IMR-90 (cell line): ENCODE data around the gene CNOT3. TPM values are rescaled to one million over a fixed set of nuclear protein-coding genes. Genes with fewer than 3 reads are reported as not detected.

Experiments used
- ATAC-seq: fragments of 200-7000 bp; cut with Tn5 transposase; 2 replicates; pipeline ENCODE4 v1.9.1; 2020; ENCODE audit warnings: low read depth, mild to moderate bottlenecking, moderate library complexity
- BruUV-seq: library from RNA; stranded (reverse); fragments of 400-500 nt; replicated peaks from 2 replicates; lab custom pipeline; 2021; lab: Mats Ljungman, UMichigan
- CTCF ChIA-PET: fragments of 300-600 bp; formaldehyde crosslinking; extraction: SDS; loops from one replicate; lab custom pipeline; 2021; ENCODE audit warnings: antibody characterized with exemption; lab: Yijun Ruan, JAX
- POLR2A ChIA-PET: fragments of 300-600 bp; sonication (Branson Sonifier 250); formaldehyde crosslinking; loops from one replicate; lab custom pipeline; 2022; ENCODE audit warnings: antibody characterized with exemption; ENCODE audit not compliant: unreplicated experiment; lab: Charles Lee
- DNase-seq: peaks from one replicate; pipeline ENCODE4 v3.0.0; 2013
- H2AFZ ChIP-seq: replicated peaks from 2 replicates; pipeline ENCODE3; 2013; ENCODE audit warnings: low read length, mild to moderate bottlenecking; ENCODE audit not compliant: poor library complexity
- H2AK5ac ChIP-seq: 2 replicates; pipeline ENCODE4 v1.6.1; 2013; ENCODE audit warnings: low read depth, low read length, inconsistent platforms
- H2AK9ac ChIP-seq: replicated peaks from 2 replicates; pipeline ENCODE3; 2013; ENCODE audit warnings: mild to moderate bottlenecking, low read depth, low read length, moderate library complexity; ENCODE audit not compliant: poor library complexity
- H2BK120ac ChIP-seq: 2 replicates; pipeline ENCODE4 v1.6.1; 2013; ENCODE audit warnings: low read depth, low read length, inconsistent platforms
- H2BK15ac ChIP-seq: 3 replicates; pipeline ENCODE4 v1.6.1; 2013; ENCODE audit warnings: low read depth, low read length, inconsistent platforms
- H2BK20ac ChIP-seq: 2 replicates; pipeline ENCODE4 v1.6.1; 2013; ENCODE audit warnings: low read depth, mild to moderate bottlenecking, inconsistent platforms, low read length, moderate library complexity
- H2BK5ac ChIP-seq: 2 replicates; pipeline ENCODE4 v1.6.1; 2013; ENCODE audit warnings: mild to moderate bottlenecking, low read depth, low read length, inconsistent platforms; ENCODE audit not compliant: poor library complexity, severe bottlenecking
- H3K14ac ChIP-seq: replicated peaks from 2 replicates; pipeline ENCODE4 v1.6.1; 2013; ENCODE audit warnings: low read depth, low read length, inconsistent platforms
- H3K18ac ChIP-seq: 2 replicates; pipeline ENCODE4 v1.6.1; 2013; ENCODE audit warnings: low read depth, low read length, control low read depth
- H3K23ac ChIP-seq: 2 replicates; pipeline ENCODE4 v1.6.1; 2013; ENCODE audit warnings: low read depth, low read length, inconsistent platforms
- H3K27ac ChIP-seq: 2 replicates; pipeline ENCODE4 v1.5.1; 2013; ENCODE audit warnings: mild to moderate bottlenecking, control low read depth, low read length; ENCODE audit not compliant: insufficient read depth
- H3K27me3 ChIP-seq: 2 replicates; pipeline ENCODE4 v1.6.1; 2013; ENCODE audit warnings: low read length; ENCODE audit not compliant: control insufficient read depth, insufficient read depth
- H3K36me3 ChIP-seq: 2 replicates; pipeline ENCODE4 v1.6.1; 2013; ENCODE audit warnings: low read length, mixed read lengths; ENCODE audit not compliant: control insufficient read depth, insufficient read depth
- H3K4ac ChIP-seq: 2 replicates; pipeline ENCODE4 v1.6.1; 2013; ENCODE audit warnings: low read depth, low read length, inconsistent platforms
- H3K4me1 ChIP-seq: 2 replicates; pipeline ENCODE4 v1.6.1; 2013; ENCODE audit warnings: low read length, mixed read lengths; ENCODE audit not compliant: control insufficient read depth, insufficient read depth
- H3K4me2 ChIP-seq: 2 replicates; pipeline ENCODE4 v1.6.1; 2013; ENCODE audit warnings: low read depth, mild to moderate bottlenecking, control low read depth, low read length, moderate library complexity
- H3K4me3 ChIP-seq: 2 replicates; pipeline ENCODE4 v1.5.1; 2013; ENCODE audit warnings: low read depth, mild to moderate bottlenecking, control low read depth, low read length, moderate library complexity; ENCODE audit not compliant: insufficient read depth
- H3K56ac ChIP-seq: 2 replicates; pipeline ENCODE4 v1.6.1; 2013; ENCODE audit warnings: low read length, inconsistent platforms; ENCODE audit not compliant: insufficient read depth; ENCODE audit errors: extremely low read depth
- H3K79me1 ChIP-seq, 2 experiments: 2 replicates each; pipeline ENCODE4 v1.6.1; 2013; ENCODE audit warnings: low read length in 2 of 2, inconsistent platforms in 1 of 2, low read depth in 1 of 2
- H3K9ac ChIP-seq: 2 replicates; pipeline ENCODE4 v1.6.1; 2013; ENCODE audit warnings: low read depth, low read length, control low read depth
- H3K9me1 ChIP-seq: 2 replicates; pipeline ENCODE4 v1.6.1; 2013; ENCODE audit warnings: low read length, inconsistent platforms; ENCODE audit not compliant: insufficient read depth
- H3K9me3 ChIP-seq: 2 replicates; pipeline ENCODE4 v1.6.1; 2013; ENCODE audit warnings: low read length; ENCODE audit not compliant: control insufficient read depth, insufficient read depth
- H4K20me1 ChIP-seq: 2 replicates; pipeline ENCODE4 v1.6.1; 2013; ENCODE audit warnings: low read length, inconsistent platforms; ENCODE audit not compliant: insufficient read depth
- H4K5ac ChIP-seq: 2 replicates; pipeline ENCODE4 v1.6.1; 2013; ENCODE audit warnings: mild to moderate bottlenecking, low read depth, low read length, control low read depth
- H4K8ac ChIP-seq, 2 experiments: 2 replicates each; pipeline ENCODE4 v1.6.1; 2013; ENCODE audit warnings: low read depth in 2 of 2, low read length in 2 of 2, control low read depth in 1 of 2, inconsistent platforms in 1 of 2
- H4K91ac ChIP-seq: 2 replicates; pipeline ENCODE4 v1.6.1; 2013; ENCODE audit warnings: low read depth, low read length, inconsistent platforms; ENCODE audit not compliant: insufficient read depth
- BHLHE40 ChIP-seq: fragments of 150-350 bp; IDR thresholded peaks from 2 replicates; pipeline ENCODE4 v1.6.1; 2016; ENCODE audit warnings: mild to moderate bottlenecking, low read depth, low read length
- CEBPB ChIP-seq: IDR thresholded peaks from 2 replicates; pipeline ENCODE4 v1.6.1; 2012; ENCODE audit warnings: low read depth, low read length, improper control_type of control experiment
- CHD1 ChIP-seq: IDR thresholded peaks from 2 replicates; pipeline ENCODE4 v1.6.1; 2012; ENCODE audit warnings: low read depth, low read length, improper control_type of control experiment
- ELK1 ChIP-seq: fragments of 150-350 bp; IDR thresholded peaks from 2 replicates; pipeline ENCODE4 v1.6.1; 2016; ENCODE audit warnings: low read depth, mild to moderate bottlenecking, low read length, moderate library complexity, borderline replicate concordance
- FOS ChIP-seq: fragments of 150-350 bp; IDR thresholded peaks from 2 replicates; pipeline ENCODE4 v1.6.1; 2016; ENCODE audit warnings: low read depth, low read length
- MAFK ChIP-seq: IDR thresholded peaks from 2 replicates; pipeline ENCODE4 v1.6.1; 2012; ENCODE audit warnings: low read depth, low read length, improper control_type of control experiment
- MAZ ChIP-seq: IDR thresholded peaks from 2 replicates; pipeline ENCODE4 v1.6.1; 2012; ENCODE audit warnings: low read depth, mild to moderate bottlenecking, low read length, improper control_type of control experiment, moderate library complexity, borderline replicate concordance
- MXI1 ChIP-seq: IDR thresholded peaks from 2 replicates; pipeline ENCODE4 v1.6.1; 2012; ENCODE audit warnings: low read depth, mild to moderate bottlenecking, low read length, moderate library complexity, borderline replicate concordance
- NFE2L2 ChIP-seq: fragments of 150-350 bp; IDR thresholded peaks from 2 replicates; pipeline ENCODE4 v1.6.1; 2016; ENCODE audit warnings: low read depth, mild to moderate bottlenecking, low read length
- POLR2A ChIP-seq: IDR thresholded peaks from 2 replicates; pipeline ENCODE4 v1.6.1; 2012; ENCODE audit warnings: mild to moderate bottlenecking, low read depth, low read length
- RAD21 ChIP-seq: IDR thresholded peaks from 2 replicates; pipeline ENCODE4 v1.6.1; 2012; ENCODE audit warnings: low read length, improper control_type of control experiment
- RCOR1 ChIP-seq: IDR thresholded peaks from 2 replicates; pipeline ENCODE4 v1.6.1; 2012; ENCODE audit warnings: mild to moderate bottlenecking, low read length, improper control_type of control experiment; ENCODE audit not compliant: insufficient replicate concordance
- RFX5 ChIP-seq: IDR thresholded peaks from 2 replicates; pipeline ENCODE4 v1.8.0; 2012; ENCODE audit warnings: low read depth, mild to moderate bottlenecking, low read length, moderate library complexity
- SMC3 ChIP-seq: fragments of 150-350 bp; IDR thresholded peaks from 2 replicates; pipeline ENCODE4 v1.6.1; 2016; ENCODE audit warnings: low read depth, mild to moderate bottlenecking, antibody characterized with exemption, low read length, moderate library complexity
- USF2 ChIP-seq: fragments of 150-350 bp; IDR thresholded peaks from 2 replicates; pipeline ENCODE4 v1.6.1; 2017; ENCODE audit warnings: mild to moderate bottlenecking, antibody characterized with exemption, low read length, low read depth
- WGBS, 2 experiments: methylation state at CpG; one replicate each; pipeline versions ENCODE4 v1.1.5 to v1.1.7; 2013; ENCODE audit warnings: missing lambda C conversion rate in 2 of 2; ENCODE audit not compliant: insufficient read length in 1 of 2; ENCODE audit errors: extremely low coverage in 2 of 2; 5-methylcytosine and 5-hydroxymethylcytosine counted together
- dilution Hi-C: fragments of 300-500 bp; cut with HindIII; formaldehyde crosslinking; loops from one replicate; pipeline ENCODE4 v1.14.3; 2018; ENCODE audit warnings: low sequenced_read_pairs; ENCODE audit not compliant: unreplicated experiment
- in situ Hi-C: fragments of 300-500 bp; cut with MboI; formaldehyde crosslinking; loops from 3 replicates; pipeline ENCODE4 v1.14.3; 2019; ENCODE audit warnings: low sequenced_read_pairs, inconsistent platforms, mixed read lengths
- intact Hi-C: fragments of 100-400 bp; cut with micrococcal nuclease; formaldehyde crosslinking; loops from 2 replicates; pipeline ENCODE4 v1.10.0; 2022
- polyA plus RNA-seq, 3 experiments: library from polyadenylated mRNA; depleted of rRNA; stranded (reverse); fragments of >200 nt; gene quantifications; 2 replicates each; pipeline ENCODE4 v1.2.3, GENCODE V29; 2012; ENCODE audit warnings: low replicate concordance in 1 of 3
- total RNA-seq: library from RNA; depleted of rRNA; stranded (reverse); fragments of >200 nt; gene quantifications from 2 replicates; pipeline ENCODE4 v1.2.3, GENCODE V29; 2012
- TF ChIP-seq, protein P1 (sequence below): conservative IDR thresholded peaks from 2 replicates; pipeline ENCODE4 v1.5.1; 2012; ENCODE audit warnings: mild to moderate bottlenecking, low read depth, low read length, improper control_type of control experiment

The CNOT3 gene
- total and polyA plus RNA-seq, 2 of the 4 experiments (the other 2 are of a cell fraction): 5.4 to 26.7 TPM

- H4K20me1 ChIP-seq: peaks cover 4% of the 10 kb centered on the region; the same call in 1 of the 2 replicates
Measured at GRCh38 chr19:54106716-54107115, 30.8 kb upstream of the CNOT3 start.

More at GRCh38 chr19:54106716-54107115, 30.8 kb upstream of the CNOT3 start:
- H3K18ac ChIP-seq: no peak overlapping the region
- peaks cover 4 to 31% of the 10 kb centered on the region in 2 experiments for H3K79me1 ChIP-seq
- no peak overlapping the region for H3K27ac ChIP-seq
- H3K23ac ChIP-seq: no peak overlapping the region
- no peak overlapping the region for H3K14ac ChIP-seq
- in situ Hi-C loops (loop anchor here (25.0 kb wide), 1 partner anchor 356 kb away; the partner anchor contains the start of genes CDC42EP5 and LENG9), dilution Hi-C loops (no loop called here), intact Hi-C loops (loop anchor here (10.0 kb wide), 1 partner anchor 242 kb away; the partner anchor contains the start of gene MYADM)
- H2BK120ac ChIP-seq: no peak overlapping the region
- POLR2A ChIA-PET: no interaction called here
- no peak overlapping the region for H3K9ac ChIP-seq
- H3K27me3 ChIP-seq: no peaks in the 10 kb centered on the region
- H3K4me2 ChIP-seq: no peak overlapping the region
- H3K9me1 ChIP-seq: no peaks in the 10 kb centered on the region
- no peak for ATAC-seq
- H2BK5ac ChIP-seq: no peak overlapping the region
- H4K91ac ChIP-seq: no peak overlapping the region
- TF ChIP-seq NFE2L2 (no peak), CHD1 (no peak), CEBPB (no peak), MAFK (no peak), POLR2A (no peak), RAD21 (no peak), SMC3 (no peak), MXI1 (no peak), MAZ (no peak), RFX5 (no peak), BHLHE40 (no peak), RCOR1 (no peak), ELK1 (no peak), USF2 (no peak), FOS (no peak)
- TF ChIP-seq, protein P1, sequence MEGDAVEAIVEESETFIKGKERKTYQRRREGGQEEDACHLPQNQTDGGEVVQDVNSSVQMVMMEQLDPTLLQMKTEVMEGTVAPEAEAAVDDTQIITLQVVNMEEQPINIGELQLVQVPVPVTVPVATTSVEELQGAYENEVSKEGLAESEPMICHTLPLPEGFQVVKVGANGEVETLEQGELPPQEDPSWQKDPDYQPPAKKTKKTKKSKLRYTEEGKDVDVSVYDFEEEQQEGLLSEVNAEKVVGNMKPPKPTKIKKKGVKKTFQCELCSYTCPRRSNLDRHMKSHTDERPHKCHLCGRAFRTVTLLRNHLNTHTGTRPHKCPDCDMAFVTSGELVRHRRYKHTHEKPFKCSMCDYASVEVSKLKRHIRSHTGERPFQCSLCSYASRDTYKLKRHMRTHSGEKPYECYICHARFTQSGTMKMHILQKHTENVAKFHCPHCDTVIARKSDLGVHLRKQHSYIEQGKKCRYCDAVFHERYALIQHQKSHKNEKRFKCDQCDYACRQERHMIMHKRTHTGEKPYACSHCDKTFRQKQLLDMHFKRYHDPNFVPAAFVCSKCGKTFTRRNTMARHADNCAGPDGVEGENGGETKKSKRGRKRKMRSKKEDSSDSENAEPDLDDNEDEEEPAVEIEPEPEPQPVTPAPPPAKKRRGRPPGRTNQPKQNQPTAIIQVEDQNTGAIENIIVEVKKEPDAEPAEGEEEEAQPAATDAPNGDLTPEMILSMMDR: no peak
- CTCF ChIA-PET: no interaction called here
- BruUV-seq: no TSS peak
- H3K4me1 ChIP-seq: no peaks in the 10 kb centered on the region
- no peak overlapping the region for H3K56ac ChIP-seq
- no peak overlapping the region for H2AK5ac ChIP-seq
- H3K36me3 ChIP-seq: peaks cover 47% of the 10 kb centered on the region
- H2AK9ac ChIP-seq: no peak overlapping the region
- WGBS, 2 experiments: 100% methylated on average over 2 of the region's 15 CpGs; no CpG with 5 or more reads in 1 of the 2 experiments
- H3K4ac ChIP-seq: no peak overlapping the region
- no peak overlapping the region for H4K5ac ChIP-seq
- no peak overlapping the region for H2AFZ ChIP-seq
- no peak overlapping the region for H2BK20ac ChIP-seq
- no peaks in the 10 kb centered on the region for H3K9me3 ChIP-seq
- no peak overlapping the region for H4K8ac ChIP-seq
- no peak for DNase-seq
- no peak overlapping the region for H2BK15ac ChIP-seq
- no peak overlapping the region for H3K4me3 ChIP-seq
